HG03354 (cell line): ENCODE data around the gene FITM1.

Experiments used
- ATAC-seq: cut with Tn5 transposase; IDR thresholded peaks from one replicate; pipeline ENCODE4 v1.9.1; 2021; ENCODE audit warnings: mild to moderate bottlenecking; ENCODE audit not compliant: unreplicated experiment, poor library complexity, severe bottlenecking

FITM1 gene

DNA sequence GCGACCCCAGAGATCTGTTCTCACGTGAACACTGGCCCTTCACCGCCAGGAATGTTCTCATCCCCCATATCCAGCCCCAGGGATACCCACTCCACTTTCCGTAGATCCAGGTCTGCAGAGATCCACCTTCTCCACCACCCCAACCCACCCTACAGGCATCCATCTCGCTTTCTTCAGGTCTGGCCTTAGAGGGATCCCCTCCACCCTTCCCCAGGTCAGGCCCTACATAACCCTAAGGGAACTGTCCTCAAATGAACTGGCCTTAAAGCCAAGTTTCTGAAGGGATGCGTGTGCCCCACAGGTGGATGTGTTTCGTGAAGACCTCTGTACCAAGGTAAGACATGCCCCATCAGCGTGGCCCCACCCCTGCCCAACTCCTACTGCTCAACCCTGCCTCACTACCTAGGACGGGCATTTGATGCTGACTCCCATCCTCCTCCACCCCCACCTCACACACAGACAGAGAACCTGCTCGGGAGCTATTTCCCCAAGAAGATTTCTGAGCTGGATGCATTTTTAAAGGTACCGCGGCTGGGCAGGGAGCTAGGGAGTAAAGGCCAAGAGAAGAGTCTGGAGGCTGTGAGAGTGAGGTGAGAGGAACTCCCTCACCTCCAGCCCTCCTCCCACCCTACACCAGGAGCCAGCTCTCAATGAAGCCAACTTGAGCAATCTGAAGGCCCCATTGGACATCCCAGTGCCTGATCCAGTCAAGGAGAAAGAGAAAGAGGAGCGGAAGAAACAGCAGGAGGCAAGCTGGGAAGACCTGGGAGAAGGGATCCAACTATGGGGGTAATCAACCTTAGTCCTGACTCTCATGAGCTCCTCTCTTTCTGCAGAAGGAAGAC, 6.4 kb downstream of the FITM1 start:
- no peak for ATAC-seq

DNA sequence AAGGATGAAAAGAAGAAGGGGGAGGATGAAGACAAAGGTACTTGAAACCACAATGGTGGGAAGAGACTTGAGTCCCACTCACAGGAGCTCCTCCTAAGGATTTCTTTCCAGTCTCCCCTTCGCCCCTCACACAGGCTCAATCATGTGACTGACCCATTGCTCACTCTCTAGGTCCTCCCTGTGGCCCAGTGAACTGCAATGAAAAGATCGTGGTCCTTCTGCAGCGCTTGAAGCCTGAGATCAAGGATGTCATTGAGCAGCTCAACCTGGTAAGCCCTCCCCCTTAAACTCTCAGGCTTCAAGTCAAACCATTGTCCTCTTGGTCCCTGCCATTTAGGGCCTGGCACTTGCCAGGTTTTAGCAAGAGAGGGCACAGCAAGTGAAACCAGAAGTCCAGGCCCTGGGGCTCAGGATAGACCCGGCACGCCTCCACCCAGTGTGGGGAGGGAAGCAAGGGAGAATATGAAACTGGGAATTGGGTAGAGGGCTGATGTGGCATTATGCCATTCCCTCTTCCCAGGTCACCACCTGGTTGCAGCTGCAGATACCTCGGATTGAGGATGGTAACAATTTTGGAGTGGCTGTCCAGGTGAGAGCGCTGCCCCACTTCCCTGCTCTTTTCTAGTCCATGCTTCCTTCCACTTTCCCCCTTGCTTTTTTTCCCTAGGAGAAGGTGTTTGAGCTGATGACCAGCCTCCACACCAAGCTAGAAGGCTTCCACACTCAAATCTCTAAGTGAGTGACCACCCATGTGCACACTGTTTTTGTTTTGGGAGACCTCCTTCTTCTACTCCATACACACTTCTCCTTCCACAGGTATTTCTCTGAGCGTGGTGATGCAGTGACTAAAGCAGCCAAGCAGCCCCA, 7.3 kb downstream of the FITM1 start:
- ATAC-seq: no peak

DNA sequence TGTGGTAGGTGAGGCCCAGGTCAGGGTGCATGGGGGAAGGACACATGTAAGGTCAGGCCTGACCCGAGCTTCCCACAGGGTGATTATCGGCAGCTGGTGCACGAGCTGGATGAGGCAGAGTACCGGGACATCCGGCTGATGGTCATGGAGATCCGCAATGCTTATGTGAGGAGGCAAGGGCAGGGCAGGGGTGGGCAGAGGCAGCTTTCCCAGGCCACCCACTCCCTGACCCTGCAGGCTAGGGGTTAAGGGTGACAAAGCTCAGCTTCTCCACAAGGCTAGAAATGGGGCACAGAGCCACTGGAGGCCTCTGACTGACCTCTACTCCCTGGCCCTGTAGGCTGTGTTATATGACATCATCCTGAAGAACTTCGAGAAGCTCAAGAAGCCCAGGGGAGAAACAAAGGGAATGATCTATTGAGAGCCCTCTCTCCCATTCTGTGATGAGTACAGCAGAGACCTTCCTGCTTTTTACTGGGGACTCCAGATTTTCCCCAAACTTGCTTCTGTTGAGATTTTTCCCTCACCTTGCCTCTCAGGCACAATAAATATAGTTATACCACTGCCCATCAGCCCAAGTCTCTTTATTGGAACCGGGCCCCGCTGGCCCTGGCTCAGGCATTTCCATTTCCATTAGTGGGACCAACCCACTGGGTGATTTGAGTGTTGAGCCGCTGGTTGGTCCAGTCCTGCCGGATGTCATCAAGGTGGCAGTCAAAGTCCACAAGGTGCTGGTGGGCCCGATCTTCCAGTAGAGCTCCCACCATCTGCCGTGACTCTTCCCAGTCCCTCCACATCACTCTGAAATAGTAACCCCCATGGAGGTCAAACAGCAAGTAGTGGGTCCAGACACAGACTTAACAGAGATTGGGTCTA, 8.2 kb downstream of the FITM1 start:
- no peak for ATAC-seq

DNA sequence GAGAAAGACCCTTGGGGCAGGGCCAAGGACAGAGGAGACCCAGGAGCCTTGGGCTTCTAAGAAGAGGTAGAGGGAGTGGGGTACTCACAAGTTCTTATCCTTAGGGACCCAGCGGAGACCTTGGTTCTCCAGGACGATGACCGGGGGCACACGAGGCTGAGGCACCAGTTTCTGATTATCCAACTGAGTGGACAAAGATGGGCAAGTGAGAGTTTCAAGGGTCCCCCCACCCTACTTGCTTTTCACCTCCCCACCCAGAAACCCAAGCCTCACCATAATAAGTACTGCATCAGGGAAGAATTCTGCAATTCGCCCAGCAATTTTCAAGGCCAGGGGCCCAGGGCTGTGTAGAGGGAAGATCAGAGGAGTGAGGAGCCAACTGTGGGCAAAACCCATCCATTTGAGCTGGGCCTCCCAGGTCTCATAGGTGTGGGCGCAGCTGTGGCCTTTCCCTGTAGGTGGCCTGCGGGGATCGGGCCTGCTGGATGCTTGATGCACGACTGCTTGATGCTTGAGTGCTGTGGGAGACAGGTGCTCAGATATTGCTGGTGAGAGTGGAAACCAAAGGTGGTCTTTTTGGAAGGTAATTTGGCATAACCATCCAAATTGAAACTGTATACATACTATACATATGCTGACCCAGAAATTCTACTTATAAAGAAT, 8.9 kb downstream of the FITM1 start:
- no peak for ATAC-seq

DNA sequence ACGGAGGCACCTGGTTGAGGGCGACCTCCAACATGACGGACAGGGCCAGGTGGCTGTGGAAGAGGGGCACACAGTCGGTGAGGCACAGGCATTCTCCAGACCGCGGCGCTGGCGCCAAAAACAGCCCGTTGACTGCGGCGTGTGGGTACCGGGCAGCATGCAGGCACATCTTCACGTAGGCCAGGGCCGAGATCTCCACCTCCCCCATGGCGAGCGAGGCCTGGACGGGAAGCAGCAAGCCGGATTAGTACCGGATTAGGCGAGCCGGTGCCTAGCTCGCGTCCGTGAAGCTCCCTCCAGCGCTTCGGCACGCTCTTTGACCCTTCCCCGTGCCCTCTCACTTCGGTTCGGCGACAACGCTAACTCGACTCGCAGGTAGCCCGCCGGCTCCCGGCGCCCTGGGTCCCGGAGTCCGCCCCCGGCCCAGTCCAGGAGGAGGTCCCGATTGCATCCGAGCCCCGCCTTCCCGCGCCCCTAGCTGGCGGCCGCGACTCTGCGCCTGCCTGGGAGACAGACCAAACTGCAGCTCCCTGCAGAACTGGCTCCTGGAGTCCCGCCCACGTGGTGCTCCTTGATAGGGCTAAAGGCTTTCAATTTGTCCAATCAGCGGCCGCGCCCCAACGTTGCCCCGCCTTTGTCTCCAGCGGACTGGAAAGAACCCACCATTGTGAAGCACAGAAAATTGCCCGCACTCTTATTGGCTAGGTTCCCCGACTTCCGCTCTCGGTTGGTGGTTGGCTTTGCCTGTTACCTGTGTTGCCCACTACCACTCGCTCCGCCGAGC, 10.8 kb downstream of the FITM1 start, which contains the start of gene EMC9:
EMC9 (minus strand) TSS at position 495 of the 784 bp plus-strand sequence; CDS start at position 208, 287 bp downstream.
- ATAC-seq: peak; percentile 88

DNA sequence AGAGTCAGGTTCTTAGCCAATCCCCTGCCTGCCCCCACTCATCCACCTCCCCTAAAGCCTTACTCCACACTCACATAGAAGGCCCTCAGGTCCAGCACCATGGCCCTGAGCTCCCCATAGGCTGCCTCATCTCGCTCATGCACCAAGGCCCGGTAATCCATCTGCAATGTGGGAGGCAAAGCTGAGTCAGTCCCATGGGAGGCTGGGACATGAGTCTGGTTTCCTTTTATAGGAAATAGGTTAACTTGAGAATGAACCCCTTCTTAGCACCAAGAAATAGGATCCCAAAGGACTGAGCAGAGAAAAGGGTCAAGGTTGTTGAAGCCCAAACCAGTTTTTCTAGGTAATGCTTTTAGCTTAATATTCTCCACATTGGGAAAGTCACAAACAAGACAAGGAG, 13.1 kb downstream of the FITM1 start:
- ATAC-seq: no peak

DNA sequence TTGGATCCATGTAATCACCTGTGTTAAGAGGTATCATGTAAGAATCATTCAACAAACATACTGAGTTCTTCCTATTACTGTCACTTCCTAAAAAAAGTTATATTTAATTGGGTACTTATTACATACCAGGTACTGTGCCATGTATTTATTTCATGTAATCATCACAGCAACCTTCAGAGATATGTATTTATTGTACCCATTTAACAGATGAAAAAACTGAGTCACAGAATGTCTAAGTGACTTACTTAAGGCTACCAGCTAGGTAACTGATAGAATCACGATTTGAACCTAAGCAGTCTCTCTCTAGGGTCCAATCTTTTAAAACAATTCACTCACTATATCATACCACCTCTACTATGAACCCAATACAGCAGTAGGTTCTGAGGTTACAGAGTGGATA, 14.0 kb downstream of the FITM1 start:
- no peak for ATAC-seq

DNA sequence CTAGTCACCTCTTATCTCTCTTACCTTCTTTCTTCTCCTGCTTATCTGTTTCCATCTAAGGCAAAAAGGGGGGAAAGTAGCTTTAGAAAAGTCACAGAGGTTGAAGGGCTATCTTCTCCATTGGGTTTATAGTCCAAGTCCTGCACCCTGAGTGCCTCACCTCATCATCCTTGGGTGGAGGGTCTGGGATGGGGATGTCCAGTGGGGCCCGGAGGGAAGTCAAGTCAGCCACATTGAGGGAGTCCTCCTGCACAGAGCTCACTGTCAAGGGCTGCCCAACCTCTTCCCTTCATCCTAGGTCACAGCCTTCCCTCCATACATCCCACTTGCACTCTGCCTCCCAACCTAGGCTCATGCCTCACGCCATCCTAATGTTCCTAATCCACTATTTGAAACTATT, 14.8 kb downstream of the FITM1 start:
- no peak for ATAC-seq

DNA sequence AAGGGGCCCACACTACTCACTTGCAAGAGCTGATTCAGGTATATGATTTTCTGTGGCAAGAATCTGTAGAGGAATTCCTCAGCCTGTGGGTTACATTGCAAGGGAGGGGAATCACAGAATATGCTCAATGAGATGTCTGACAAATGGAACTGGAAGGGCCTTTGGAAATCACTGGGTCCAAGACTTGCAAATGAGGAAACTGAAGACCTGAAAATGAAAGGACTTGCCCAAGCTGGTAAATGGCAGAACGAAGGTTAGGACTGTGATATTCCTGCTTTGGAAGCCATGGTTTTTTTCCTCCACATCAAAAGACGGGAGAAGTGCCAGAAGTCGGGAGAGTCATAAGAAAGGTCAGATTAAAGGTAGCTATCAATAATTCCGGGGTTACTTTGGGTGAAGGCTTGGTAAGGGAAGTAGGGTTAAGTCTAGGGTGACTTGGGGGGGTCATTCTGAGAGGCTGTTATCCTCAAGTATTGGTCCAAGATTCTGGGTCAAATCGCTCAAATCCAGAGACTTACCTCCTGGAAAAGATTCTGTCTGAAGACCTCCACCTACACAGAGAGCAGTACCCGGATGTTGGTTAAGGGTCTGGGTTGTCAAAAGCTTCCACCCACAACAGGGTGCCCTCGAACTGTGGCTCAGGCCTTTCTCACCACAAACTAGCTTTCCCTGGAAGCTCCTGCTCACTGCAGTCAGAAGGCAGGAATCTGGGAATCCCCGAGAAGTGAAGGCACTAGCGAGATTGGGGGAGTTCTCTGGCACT, 15.4 kb downstream of the FITM1 start:
- ATAC-seq: no peak

DNA sequence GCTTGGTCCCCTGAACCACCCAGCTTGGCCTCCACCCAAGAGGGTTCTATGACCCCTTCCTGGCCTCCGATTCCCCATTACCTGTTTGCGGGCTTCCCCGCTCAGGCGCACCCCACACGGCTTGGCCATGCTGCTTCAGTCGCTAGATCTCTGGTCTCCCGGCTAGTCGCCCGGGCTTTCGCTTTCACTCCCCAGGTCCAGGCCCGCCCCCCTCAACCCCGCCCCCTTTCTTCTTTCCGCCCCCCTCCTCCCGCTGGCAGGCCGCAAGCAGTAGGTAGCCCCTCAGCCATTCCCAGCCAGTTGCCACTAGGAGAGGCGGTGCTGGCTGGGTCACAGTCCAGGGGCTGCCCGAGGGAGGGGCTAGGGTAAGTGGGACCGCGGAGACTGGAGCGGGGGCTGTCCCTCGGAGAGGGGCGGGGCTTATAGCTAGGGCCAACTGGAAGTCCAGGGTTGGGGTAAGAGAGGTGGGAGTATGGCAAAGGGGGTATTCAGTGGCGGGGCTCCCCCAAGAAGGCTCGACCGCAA, 16.1 kb downstream of the FITM1 start, which contains the start of gene PSME2:
PSME2 (minus strand) TSS at position 158 of the 525 bp plus-strand sequence; CDS start at position 129, 29 bp downstream.
- peak; percentile 69 for ATAC-seq

DNA sequence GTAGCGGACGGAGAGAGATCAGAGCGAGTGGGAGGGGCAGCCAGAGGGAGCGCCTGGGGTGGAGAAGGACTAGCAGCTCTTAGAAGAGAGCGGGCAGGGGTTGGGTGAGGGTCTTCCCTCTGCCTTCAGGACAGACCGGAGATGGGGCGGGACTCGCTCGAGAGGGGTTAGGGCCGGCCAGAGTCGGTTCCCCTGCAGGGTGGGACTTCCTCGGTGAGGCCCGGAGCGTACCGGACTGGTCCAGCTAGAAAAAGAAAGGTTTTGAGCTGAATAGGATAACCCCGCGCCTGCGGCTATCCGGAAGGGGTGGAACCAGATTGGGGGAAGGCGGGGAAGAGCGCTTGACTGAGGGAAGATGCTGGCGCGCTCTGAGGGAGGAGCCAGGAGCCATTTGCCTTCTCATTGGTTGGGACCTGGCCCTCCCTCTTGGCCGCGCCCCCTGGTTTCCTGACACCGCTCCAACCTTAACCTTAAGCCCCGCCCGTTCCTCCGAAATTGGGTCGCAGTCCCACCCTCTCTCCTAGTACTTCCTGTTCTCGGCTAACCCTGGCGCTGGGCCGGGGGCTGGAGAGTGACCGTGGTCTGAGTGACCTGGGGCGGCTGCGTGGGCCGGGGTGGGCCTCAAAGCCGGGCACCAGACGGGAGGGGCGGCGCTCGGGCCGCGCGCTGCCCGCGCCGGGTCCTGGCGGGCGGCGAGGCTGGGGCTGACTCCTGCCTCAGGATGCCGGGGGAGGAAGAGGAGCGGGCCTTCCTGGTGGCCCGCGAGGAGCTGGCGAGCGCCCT, 16.7 kb downstream of the FITM1 start, which contains the start of gene RNF31:
RNF31 (plus strand) TSS at position 521 of the 783 bp plus-strand sequence; CDS start at position 722, 201 bp downstream.
- ATAC-seq: peak; percentile 86

DNA sequence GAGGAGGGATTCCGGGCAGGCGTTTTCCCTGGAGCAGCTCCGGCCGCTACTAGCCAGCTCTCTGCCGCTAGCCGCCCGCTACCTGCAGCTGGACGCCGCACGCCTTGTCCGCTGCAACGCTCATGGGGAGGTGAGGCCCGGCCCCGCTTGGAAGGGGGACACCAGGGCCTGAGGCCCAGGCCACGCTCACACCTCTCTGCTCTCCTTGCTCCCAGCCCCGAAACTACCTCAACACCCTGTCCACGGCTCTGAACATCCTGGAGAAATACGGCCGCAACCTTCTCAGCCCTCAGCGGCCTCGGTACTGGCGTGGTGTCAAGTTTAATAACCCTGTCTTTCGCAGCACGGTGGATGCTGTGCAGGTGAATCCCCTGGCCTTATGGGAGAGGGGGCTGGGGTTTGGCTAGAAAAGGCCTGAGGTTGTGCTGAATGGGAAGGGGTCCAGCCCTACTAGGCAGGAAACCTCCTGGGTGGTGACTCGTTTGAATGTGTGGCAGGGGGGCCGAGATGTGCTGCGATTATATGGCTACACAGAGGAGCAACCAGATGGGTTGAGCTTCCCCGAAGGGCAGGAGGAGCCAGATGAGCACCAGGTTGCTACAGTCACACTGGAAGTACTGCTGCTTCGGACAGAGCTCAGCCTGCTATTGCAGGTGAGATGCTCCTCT, 17.4 kb downstream of the FITM1 start:
- no peak for ATAC-seq

DNA sequence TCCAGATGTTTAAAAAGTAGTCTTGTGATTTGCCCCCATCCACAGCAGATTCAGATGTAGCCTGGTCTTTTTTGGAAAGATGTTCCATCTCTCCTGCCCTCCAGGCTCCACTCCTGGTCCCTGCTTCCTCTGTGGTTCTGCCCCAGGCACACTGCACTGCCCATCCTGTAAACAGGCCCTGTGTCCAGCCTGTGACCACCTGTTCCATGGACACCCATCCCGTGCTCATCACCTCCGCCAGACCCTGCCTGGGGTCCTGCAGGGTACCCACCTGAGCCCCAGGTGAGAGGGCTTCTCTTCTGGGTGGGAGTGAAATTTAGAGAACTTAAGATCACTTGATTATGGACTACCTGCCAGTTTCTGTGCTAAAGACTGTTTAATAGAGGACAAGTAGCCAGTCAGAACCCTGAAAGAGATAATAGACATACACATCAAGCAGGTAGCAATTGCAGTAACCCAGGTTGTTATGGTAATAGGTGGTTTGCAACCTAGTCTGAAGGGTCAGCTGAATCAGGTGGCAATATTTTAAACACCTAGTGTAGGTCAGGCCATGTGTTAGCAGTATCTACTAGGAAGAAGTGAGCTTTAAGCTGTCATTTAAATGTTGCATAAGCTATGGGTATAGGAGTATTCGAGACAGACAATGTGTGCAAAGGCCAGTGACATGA, 19.0 kb downstream of the FITM1 start:
- ATAC-seq: no peak

DNA sequence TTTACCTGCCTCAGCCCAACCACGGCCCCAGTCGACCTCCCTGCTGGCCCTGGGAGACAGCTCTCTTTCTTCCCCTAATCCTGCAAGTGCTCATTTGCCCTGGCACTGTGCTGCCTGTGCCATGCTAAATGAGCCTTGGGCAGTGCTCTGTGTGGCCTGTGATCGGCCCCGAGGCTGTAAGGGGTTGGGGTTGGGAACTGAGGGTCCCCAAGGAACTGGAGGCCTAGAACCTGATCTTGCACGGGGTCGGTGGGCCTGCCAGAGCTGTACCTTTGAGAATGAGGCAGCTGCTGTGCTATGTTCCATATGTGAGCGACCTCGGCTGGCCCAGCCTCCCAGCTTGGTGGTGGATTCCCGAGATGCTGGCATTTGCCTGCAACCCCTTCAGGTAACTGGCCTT, 19.6 kb downstream of the FITM1 start:
- ATAC-seq: no peak

DNA sequence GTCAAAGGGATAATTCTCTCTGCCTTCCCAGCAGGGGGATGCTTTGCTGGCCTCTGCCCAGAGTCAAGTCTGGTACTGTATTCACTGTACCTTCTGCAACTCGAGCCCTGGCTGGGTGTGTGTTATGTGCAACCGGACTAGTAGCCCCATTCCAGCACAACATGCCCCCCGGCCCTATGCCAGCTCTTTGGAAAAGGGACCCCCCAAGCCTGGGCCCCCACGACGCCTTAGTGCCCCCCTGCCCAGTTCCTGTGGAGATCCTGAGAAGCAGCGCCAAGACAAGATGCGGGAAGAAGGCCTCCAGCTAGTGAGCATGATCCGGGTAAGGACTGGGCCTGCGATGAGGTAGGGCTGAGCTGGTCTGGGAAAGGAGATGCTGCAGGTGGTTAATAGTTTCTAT, 20.1 kb downstream of the FITM1 start:
- ATAC-seq: no peak

DNA sequence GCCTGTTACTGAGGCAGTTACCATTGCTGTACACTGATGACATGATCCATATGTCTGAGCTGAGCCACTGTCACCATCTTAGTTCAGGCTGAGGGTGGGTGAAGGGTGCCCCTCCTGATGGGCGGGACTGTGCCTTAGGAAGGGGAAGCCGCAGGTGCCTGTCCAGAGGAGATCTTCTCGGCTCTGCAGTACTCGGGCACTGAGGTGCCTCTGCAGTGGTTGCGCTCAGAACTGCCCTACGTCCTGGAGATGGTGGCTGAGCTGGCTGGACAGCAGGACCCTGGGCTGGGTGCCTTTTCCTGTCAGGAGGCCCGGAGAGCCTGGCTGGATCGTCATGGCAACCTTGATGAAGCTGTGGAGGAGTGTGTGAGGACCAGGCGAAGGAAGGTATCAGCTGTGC, 20.5 kb downstream of the FITM1 start:
- ATAC-seq: no peak
